Smooth muscle cell of the brain vasculature (primary cell): ENCODE measurements around the gene CLEC16A.

Source experiments
- DNase-seq: peaks from one replicate; pipeline ENCODE4 v3.0.0-alpha.2; 2012; ENCODE audit warnings: low read depth, low spot score

The CLEC16A gene

GRCh38 chr16:11015607-11016006, 71.2 kb downstream of the CLEC16A start:
- DNase-seq: no peak

GRCh38 chr16:11016524-11016988, 72.2 kb downstream of the CLEC16A start:
- no peak for DNase-seq

- no peak for DNase-seq
These were observed 72.6 kb downstream of the CLEC16A start for GRCh38 chr16:11016993-11017392.

GRCh38 chr16:11017499-11017898, 73.1 kb downstream of the CLEC16A start:
- no peak for DNase-seq

- no peak for DNase-seq
These were observed 76.0 kb downstream of the CLEC16A start for GRCh38 chr16:11020388-11020787.

- no peak for DNase-seq
These were observed 76.6 kb downstream of the CLEC16A start for GRCh38 chr16:11020792-11021551.

- no peak for DNase-seq
These were observed 77.6 kb downstream of the CLEC16A start for GRCh38 chr16:11022002-11022401.

GRCh38 chr16:11023262-11024039, 79.1 kb downstream of the CLEC16A start:
- no peak for DNase-seq

- DNase-seq: no peak
These were observed 80.1 kb downstream of the CLEC16A start for GRCh38 chr16:11024333-11025053.

GRCh38 chr16:11025120-11025531, 80.8 kb downstream of the CLEC16A start:
- DNase-seq: no peak

- DNase-seq: no peak
These were observed 85.6 kb downstream of the CLEC16A start for GRCh38 chr16:11029948-11030347.

GRCh38 chr16:11030990-11031510, 86.7 kb downstream of the CLEC16A start:
- no peak for DNase-seq

GRCh38 chr16:11032000-11032921, 87.9 kb downstream of the CLEC16A start:
- DNase-seq: no peak

GRCh38 chr16:11032922-11033291, 88.5 kb downstream of the CLEC16A start:
- DNase-seq: no peak

GRCh38 chr16:11033629-11034420, 89.5 kb downstream of the CLEC16A start:
- DNase-seq: no peak

- DNase-seq: no peak
These were observed 90.1 kb downstream of the CLEC16A start for GRCh38 chr16:11034481-11034931.

GRCh38 chr16:11035096-11035495, 90.7 kb downstream of the CLEC16A start:
- no peak for DNase-seq

- DNase-seq: no peak
These were observed 91.7 kb downstream of the CLEC16A start for GRCh38 chr16:11036040-11036439.

- no peak for DNase-seq
These were observed 92.6 kb downstream of the CLEC16A start for GRCh38 chr16:11036868-11037410.

GRCh38 chr16:11038305-11038704, 93.9 kb downstream of the CLEC16A start:
- DNase-seq: no peak
